Peyer's patch (tissue), 4 donors: ENCODE measurements around the gene ZIC4. TPM values are rescaled to one million over a fixed set of nuclear protein-coding genes. Genes with fewer than 3 reads are reported as not detected.

Experiments
- DNase-seq, 3 donors: peaks; one replicate each; pipeline ENCODE4 v3.0.0-alpha.2; 2017 to 2019
- H3K27ac ChIP-seq, 4 donors: fragments of 200-600 bp; sonication (generic); one replicate each; pipeline ENCODE4 v1.5.1; 2016 to 2019
- H3K27me3 ChIP-seq, 2 donors: fragments of 200-600 bp; sonication (generic); one replicate each; pipeline ENCODE4 v1.5.1; 2019
- H3K36me3 ChIP-seq, 3 donors: fragments of 200-600 bp; sonication (generic); one replicate each; pipeline ENCODE4 v1.5.1; 2016 to 2019
- H3K4me1 ChIP-seq, 4 donors: fragments of 200-600 bp; sonication (generic); one replicate each; pipeline ENCODE4 v1.5.1; 2016 to 2019
- H3K4me3 ChIP-seq, 4 donors: fragments of 200-600 bp; sonication (generic); 1 replicate in 3 of 4; 2 replicates in 1 of 4; pipeline ENCODE4 v1.5.1; 2016 to 2019; ENCODE audit warnings: mild to moderate bottlenecking in 1 of 4
- H3K9me3 ChIP-seq, 4 donors: fragments of 200-600 bp; sonication (generic); one replicate each; pipeline ENCODE4 v1.5.1; 2016 to 2019; ENCODE audit warnings: mild to moderate bottlenecking in 1 of 4
- CTCF ChIP-seq, 6 experiments: fragments of 450-650 bp in 4 of 6; fragments of 200-600 bp in 2 of 6; sonication (generic) in 1 of 6; IDR thresholded peaks; one replicate each; pipeline ENCODE4 v1.5.1; 2017 to 2019; ENCODE audit warnings: antibody characterized with exemption in 6 of 6, mild to moderate bottlenecking in 3 of 6, moderate library complexity in 1 of 6
- POLR2A ChIP-seq, 2 donors: fragments of 450-650 bp; IDR thresholded peaks; one replicate each; pipeline ENCODE4 v1.5.1; 2017; ENCODE audit warnings: antibody characterized with exemption in 2 of 2, mild to moderate bottlenecking in 2 of 2, moderate library complexity in 2 of 2
- total RNA-seq, 4 donors: library from RNA; depleted of rRNA; stranded (reverse); fragments of >200 nt; gene quantifications; one replicate each; pipeline ENCODE4 v1.1.0, GENCODE V29; 2016

ZIC4 gene
- total RNA-seq, 4 donors from 2014 or later = not detected

GRCh38 chr3:147405231-147406027 is 914 bp downstream of the ZIC4 start:
- H3K27me3 ChIP-seq = peaks cover 3 to 53% of the 10 kb centered on the region in 2 donors
- no peak for TF ChIP-seq CTCF (IDR thresholded peaks at IDR 0.05)
- TF ChIP-seq POLR2A (IDR thresholded peaks at IDR 0.05) = no peak

GRCh38 chr3:147404800-147405230 is 1.5 kb downstream of the ZIC4 start:
- no peak for DNase-seq
- TF ChIP-seq CTCF (IDR thresholded peaks at IDR 0.05) (no peak), POLR2A (IDR thresholded peaks at IDR 0.05) (no peak)
- Histone ChIP-seq H3K9me3 (no peaks in the 10 kb centered on the region), H3K4me1 (peaks cover 0 to 5% (median 0%) of the 10 kb centered on the region in 4 donors), H3K27me3 (peaks cover 0 to 47% of the 10 kb centered on the region in 2 donors), H3K27ac (no peak overlapping the region), H3K36me3 (no peaks in the 10 kb centered on the region), H3K4me3 (no peak overlapping the region)

More at GRCh38 chr3:147405231-147406027, 914 bp downstream of the ZIC4 start:
- Histone ChIP-seq H3K27ac (no peak overlapping the region), H3K36me3 (no peaks in the 10 kb centered on the region), H3K4me1 (peaks cover 0 to 11% (median under 1%) of the 10 kb centered on the region in 4 donors), H3K9me3 (no peaks in the 10 kb centered on the region), H3K4me3 (no peak overlapping the region)
- no peak for DNase-seq

GRCh38 chr3:147404000-147404799 is 2.1 kb downstream of the ZIC4 start:
- no peaks in the 10 kb centered on the region for H3K4me1 ChIP-seq
- DNase-seq = no peak
- TF ChIP-seq CTCF (IDR thresholded peaks at IDR 0.05) = no peak
- TF ChIP-seq POLR2A (IDR thresholded peaks at IDR 0.05) = no peak
- peaks cover 0 to 41% of the 10 kb centered on the region in 2 donors for H3K27me3 ChIP-seq
- no peaks in the 10 kb centered on the region for H3K9me3 ChIP-seq
- no peaks in the 10 kb centered on the region for H3K36me3 ChIP-seq
- H3K4me3 ChIP-seq = no peak overlapping the region
- no peak overlapping the region for H3K27ac ChIP-seq

GRCh38 chr3:147403511-147403910 is 2.8 kb downstream of the ZIC4 start:
- DNase-seq = no peak
- Histone ChIP-seq H3K27me3 (peaks cover 0 to 36% of the 10 kb centered on the region in 2 donors), H3K27ac (no peak overlapping the region), H3K36me3 (no peaks in the 10 kb centered on the region), H3K4me3 (no peak overlapping the region), H3K9me3 (no peaks in the 10 kb centered on the region), H3K4me1 (no peaks in the 10 kb centered on the region)
- no peak for TF ChIP-seq POLR2A (IDR thresholded peaks at IDR 0.05)
- no peak for TF ChIP-seq CTCF (IDR thresholded peaks at IDR 0.05)

GRCh38 chr3:147402159-147402558 is 4.2 kb downstream of the ZIC4 start:
- Histone ChIP-seq H3K9me3 (no peaks in the 10 kb centered on the region), H3K36me3 (no peaks in the 10 kb centered on the region), H3K27ac (no peak overlapping the region), H3K4me1 (peaks cover 0 to under 1% (median 0%) of the 10 kb centered on the region in 4 donors), H3K27me3 (peaks cover 0 to 27% of the 10 kb centered on the region in 2 donors), H3K4me3 (no peak overlapping the region)
- TF ChIP-seq POLR2A (IDR thresholded peaks at IDR 0.05) = no peak
- no peak for TF ChIP-seq CTCF (IDR thresholded peaks at IDR 0.05)
- DNase-seq = no peak
